ENCODE results near the gene GPX6. TPM values are rescaled to one million over a fixed set of nuclear protein-coding genes. Genes with fewer than 3 reads are reported as not detected.

GPX6 gene
- total and polyA plus RNA-seq, 2 of the 13 experiments (the other 11 are each of a cell fraction or from before 2014, with no cell fraction given): not detected

- WGBS (ENCODE audit: low lambda C conversion rate): 9% methylated on average over 7 of the region's 7 CpGs
- FAIRE-seq (no peak), DNase-seq (ENCODE audit: low spot score) (no peak), ATAC-seq (no peak)
- H3K9ac ChIP-seq (ENCODE audit: insufficient read depth, low read depth, low read length): no peak overlapping the region
- H3K4me2 ChIP-seq (ENCODE audit: low read depth, low read length): no peak overlapping the region
- H3K4me3 ChIP-seq (replicated peaks in 1 of 3; ENCODE audit: insufficient read depth in 1 of 3, low read depth in 2 of 3, low read length in 3 of 3): no peak overlapping the region
- no TSS peak for BruUV-seq (replicated peaks)
- H4K20me1 ChIP-seq (ENCODE audit: insufficient read depth, low read length): no peaks in the 10 kb centered on the region
- H3K4me1 ChIP-seq (ENCODE audit: insufficient read depth, low read length): no peaks in the 10 kb centered on the region
- H3K79me2 ChIP-seq (ENCODE audit: insufficient read depth, low read length): no peaks in the 10 kb centered on the region
- no peaks in the 10 kb centered on the region for H3K36me3 ChIP-seq (replicated peaks in 1 of 2; ENCODE audit: control insufficient read depth in 1 of 2, insufficient read depth in 2 of 2, low read length in 2 of 2)
- peaks cover 0 to 13% of the 10 kb centered on the region in 2 experiments for H3K27me3 ChIP-seq (ENCODE audit: control insufficient read depth in 1 of 2, insufficient read depth in 2 of 2, low read length in 2 of 2)
- ChIA-PET POLR2A (no interaction called here), CTCF (ENCODE audit: low intra/inter-chr PET ratio, low total read pairs) (no interaction called here)
- no peak overlapping the region for H3K27ac ChIP-seq (ENCODE audit: extremely low read length, insufficient read depth, low read length)
- intact Hi-C loops (cut with micrococcal nuclease; ENCODE audit: unreplicated experiment) (no loop called here), in situ Hi-C loops (cut with HindIII; ENCODE audit: extremely low pct_ligation_motif_present, low pct_unique_long_range_greater_than_20kb) (no loop called here)
- H3K9me3 ChIP-seq (ENCODE audit: low read length): no peaks in the 10 kb centered on the region
- H2AFZ ChIP-seq (ENCODE audit: low read length): no peak overlapping the region
- TF ChIP-seq CCDC6 (CRISPR knock-in tag; IDR thresholded peaks at IDR 0.05): no peak
- no peak for TF ChIP-seq USF2 (IDR thresholded peaks at IDR 0.05; ENCODE audit: low read depth, low read length)
- no peak for TF ChIP-seq USF2 (CRISPR knock-in tag; IDR thresholded peaks at IDR 0.05; ENCODE audit: borderline replicate concordance)
- TF ChIP-seq ELF4 (CRISPR knock-in tag; IDR thresholded peaks at IDR 0.05; ENCODE audit: borderline replicate concordance): no peak
- TF ChIP-seq ZNF121 (CRISPR knock-in tag; IDR thresholded peaks at IDR 0.05): no peak
- no peak for TF ChIP-seq ZBTB20 (CRISPR knock-in tag; IDR thresholded peaks at IDR 0.05; ENCODE audit: borderline replicate concordance, low read depth)
- no peak for TF ChIP-seq AKAP8 (CRISPR knock-in tag; IDR thresholded peaks at IDR 0.05)
- TF ChIP-seq THAP8 (CRISPR knock-in tag; IDR thresholded peaks at IDR 0.05; ENCODE audit: borderline replicate concordance): no peak
- TF ChIP-seq NCOA5 (CRISPR knock-in tag; IDR thresholded peaks at IDR 0.05): no peak
- TF ChIP-seq NFAT5 (CRISPR knock-in tag; IDR thresholded peaks at IDR 0.05): no peak
- no peak for TF ChIP-seq SAP130 (CRISPR knock-in tag; IDR thresholded peaks at IDR 0.05; ENCODE audit: low read depth)
- no peak for TF ChIP-seq FOXO1 (CRISPR knock-in tag; IDR thresholded peaks at IDR 0.05)
- TF ChIP-seq POLR2A (IDR thresholded peaks at IDR 0.05; ENCODE audit: insufficient read depth in 1 of 2, low read depth in 2 of 2, low read length in 2 of 2): no peak
- no peak for TF ChIP-seq ZNF253 (CRISPR knock-in tag; IDR thresholded peaks at IDR 0.05; ENCODE audit: borderline replicate concordance)
- no peak for TF ChIP-seq TBX2 (CRISPR knock-in tag; IDR thresholded peaks at IDR 0.05; ENCODE audit: borderline replicate concordance)
- no peak for TF ChIP-seq CREM (IDR thresholded peaks at IDR 0.05)
- TF ChIP-seq CREM (CRISPR knock-in tag; IDR thresholded peaks at IDR 0.05): no peak
- TF ChIP-seq ZBTB34 (CRISPR knock-in tag; IDR thresholded peaks at IDR 0.05): no peak
Observed at GRCh38 chr6:28468056-28468455, 47.5 kb downstream of the GPX6 start.
